Measurements from ENCODE around the gene CAPZB.
A peak's percentile ranks its signal among the peaks of the same experiment; 100 is the strongest.

Gene CAPZB

DNA sequence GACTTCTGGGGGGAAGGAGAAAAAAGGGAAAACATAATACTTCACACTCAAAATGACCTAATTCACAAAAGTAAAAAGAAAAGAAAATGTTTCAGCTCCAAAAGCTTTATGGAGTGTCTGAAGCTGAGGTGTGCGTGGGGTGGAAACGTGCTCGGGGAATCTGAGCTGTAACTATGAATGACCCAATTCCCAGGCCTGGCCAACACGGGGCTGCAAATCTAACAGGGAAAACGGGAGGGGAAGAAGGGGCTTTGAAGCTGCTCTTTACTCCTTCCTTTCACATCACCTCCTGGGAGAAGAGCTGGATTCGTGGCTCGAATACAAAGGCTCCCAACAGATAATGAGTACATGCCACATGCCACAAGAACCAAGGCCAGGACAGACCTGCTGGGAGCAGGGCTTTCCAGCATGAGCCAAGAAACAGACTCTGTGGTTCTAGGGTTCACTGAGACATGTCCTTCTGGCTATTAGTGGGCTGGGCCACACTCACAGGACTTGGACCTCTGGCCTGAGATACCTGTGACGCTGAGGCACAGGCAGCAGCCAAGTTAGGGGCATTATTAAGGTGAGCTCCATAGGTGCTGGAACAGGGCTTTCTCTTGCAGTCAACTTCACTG lies 121.7 kb downstream of the CAPZB start:
- DNase-seq, result no peak

DNA sequence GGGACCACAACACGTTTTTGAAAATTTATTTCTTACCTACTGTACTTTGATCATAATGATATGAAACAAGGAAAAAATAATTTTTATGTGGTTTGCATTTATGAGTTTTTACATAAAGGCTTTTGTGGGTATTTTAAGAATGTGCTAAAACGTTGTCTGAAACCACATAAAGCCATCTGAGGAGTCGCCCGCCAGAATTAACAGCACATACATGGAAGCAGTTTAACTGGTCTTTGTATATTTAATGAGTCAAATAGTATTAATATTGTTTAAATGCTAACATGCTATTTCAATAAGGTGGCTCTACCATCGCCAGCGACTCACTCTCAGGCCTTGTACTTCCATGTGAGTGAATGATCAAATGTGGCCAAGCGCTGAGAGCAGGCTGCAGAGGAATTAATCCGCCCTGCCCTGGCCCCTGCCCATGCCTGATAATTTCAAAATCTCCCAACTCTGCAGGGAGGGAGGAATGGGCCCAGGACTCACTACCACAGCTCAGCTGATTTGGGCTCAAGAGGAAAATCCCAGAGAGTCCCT lies 123.7 kb downstream of the CAPZB start:
- no peak for DNase-seq

GRCh38 chr1:19360843-19361610 lies 124.3 kb downstream of the CAPZB start:
- DNase-seq, result no peak

DNA sequence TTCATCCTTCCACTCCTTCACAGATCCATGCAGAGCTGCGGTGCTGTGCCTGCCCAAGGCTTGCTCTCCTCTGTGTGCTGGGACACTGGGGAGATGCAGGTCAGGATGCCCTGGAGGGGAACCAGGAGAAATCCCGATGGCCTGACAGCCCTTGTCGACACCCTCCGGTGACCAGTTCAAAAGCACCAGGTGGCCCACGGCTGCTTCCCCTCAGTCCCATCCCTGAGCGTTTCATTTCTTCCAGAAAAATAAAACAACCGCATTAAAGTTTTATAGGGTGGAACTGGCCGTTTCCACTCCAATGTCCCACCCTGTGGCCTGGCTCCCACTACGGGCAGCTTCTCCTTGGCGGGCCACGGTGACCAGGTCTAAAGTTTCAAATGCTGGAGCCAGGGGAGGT lies 124.9 kb downstream of the CAPZB start:
- no peak for DNase-seq

- no peak for DNase-seq
Measured at GRCh38 chr1:19360016-19360415, 125.3 kb downstream of the CAPZB start.

GRCh38 chr1:19359357-19359756 lies 126.0 kb downstream of the CAPZB start:
- DNase-seq, result no peak

GRCh38 chr1:19358710-19359109 lies 126.6 kb downstream of the CAPZB start:
- no peak for DNase-seq

DNA sequence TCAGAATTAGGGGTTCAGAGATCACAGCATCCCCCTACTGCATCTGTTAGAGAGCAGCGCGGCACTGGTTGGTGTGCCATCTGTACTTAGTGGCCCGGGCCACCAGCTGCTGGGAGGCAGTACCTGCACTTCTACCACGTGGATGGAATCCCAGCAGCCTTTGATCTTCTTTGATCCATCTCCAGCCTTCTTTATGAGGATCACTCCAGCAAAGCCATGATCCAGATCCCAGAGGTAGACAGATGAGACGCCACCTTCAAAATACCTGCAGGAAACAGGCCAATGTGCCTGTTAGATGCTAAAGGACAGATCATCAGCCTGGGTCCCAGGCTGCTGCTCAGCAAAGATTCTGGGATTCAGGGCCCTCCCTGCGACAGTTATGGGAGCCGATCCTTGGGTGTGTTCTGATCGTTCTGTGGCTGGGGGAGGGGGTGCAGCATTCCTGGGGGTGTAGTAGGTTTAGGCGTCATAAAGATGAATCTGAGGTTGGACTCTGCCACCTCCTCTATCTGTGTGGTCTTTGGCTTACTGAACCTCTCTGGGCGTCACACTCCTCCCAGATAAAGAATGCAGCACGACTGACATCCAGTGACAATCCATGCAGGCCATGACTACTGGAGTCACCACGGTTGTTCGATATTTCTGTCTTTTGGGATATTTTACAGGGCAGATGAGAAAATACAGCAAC lies 127.9 kb downstream of the CAPZB start:
- no peak for DNase-seq

GRCh38 chr1:19356266-19356665 lies 129.1 kb downstream of the CAPZB start:
- no peak for DNase-seq

DNA sequence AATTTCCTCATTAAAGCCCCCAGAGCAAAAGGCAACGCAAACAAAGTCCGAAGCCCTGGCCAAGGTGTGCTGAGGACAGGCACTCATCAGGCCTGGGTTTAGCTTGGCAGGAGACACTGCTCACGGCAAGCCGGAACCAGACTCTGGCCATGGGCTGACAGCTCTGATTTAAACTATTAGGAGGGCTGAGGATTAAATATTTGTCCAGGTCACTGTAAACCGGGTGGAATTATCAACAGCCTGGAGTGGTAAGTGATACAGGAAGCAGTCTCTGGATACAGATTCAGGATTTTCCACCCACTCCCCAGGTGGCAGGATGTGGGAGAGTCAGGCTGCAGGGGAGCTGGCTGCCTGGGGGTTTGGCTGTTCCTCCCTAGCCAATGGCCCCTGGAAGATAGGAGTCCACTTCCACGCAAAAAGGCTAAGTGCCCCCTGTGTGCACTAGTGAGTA lies 130.8 kb downstream of the CAPZB start:
- DNase-seq, result no peak

DNA sequence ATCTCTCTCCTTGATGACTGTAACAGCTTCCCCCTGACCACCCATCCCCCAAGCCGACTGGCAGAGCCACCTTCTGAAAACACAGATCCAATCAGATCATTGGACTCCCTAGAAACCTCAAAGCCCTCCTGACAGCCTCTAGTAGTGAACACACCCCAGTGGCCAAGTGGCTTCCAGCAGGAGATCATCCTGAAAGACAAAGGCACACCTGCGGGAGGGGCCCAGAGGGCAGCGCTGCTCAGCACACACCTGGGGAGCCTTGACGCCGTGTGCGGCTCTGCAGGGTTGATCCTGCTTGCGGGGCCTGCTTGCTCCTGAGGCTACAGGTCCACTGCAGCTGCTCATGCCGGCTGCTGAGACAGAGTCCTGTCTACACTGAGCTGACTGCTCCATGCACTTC lies 131.7 kb downstream of the CAPZB start:
- no peak for DNase-seq

- DNase-seq, result no peak
Measured at GRCh38 chr1:19352839-19353238, 132.5 kb downstream of the CAPZB start.

DNA sequence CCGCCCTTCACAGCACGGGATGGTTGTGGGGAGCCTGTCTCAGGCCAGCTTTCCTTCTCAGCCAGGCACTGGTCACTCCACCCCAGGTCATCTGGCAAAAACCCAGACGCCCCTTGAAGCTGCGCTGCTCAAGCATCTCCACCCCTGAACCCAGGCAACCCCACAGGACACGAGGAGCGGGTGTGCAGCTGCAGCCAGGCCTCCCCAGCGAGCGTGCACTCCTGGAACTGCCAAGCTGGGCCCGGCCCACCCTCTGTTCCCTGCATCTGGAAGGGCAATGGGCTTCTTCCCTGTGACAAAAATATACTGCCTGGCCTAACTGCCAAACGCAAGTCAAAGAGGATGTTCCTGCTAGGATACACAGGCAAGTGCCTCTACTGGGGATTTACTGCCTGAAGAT lies 133.5 kb downstream of the CAPZB start:
- no peak for DNase-seq

DNA sequence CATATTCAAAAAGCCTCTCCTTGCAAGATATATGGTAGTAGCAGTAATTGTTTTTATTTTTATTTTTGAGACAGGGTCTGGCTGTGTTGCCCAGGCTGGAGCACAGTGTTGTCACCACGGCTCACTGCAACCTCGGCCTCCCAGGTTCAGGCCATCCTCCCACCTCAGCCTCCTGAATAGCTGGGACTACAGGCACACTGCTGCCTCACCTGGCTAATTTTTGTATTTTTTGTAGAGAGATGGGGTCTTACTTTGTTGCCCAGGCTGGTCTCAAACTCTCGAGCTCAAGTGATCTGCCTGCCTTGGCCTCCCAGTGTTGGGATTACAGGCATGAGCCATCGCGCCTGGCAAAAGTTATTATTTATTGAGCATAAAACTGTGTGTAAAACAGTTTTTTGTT lies 134.8 kb downstream of the CAPZB start:
- DNase-seq, result no peak

DNA sequence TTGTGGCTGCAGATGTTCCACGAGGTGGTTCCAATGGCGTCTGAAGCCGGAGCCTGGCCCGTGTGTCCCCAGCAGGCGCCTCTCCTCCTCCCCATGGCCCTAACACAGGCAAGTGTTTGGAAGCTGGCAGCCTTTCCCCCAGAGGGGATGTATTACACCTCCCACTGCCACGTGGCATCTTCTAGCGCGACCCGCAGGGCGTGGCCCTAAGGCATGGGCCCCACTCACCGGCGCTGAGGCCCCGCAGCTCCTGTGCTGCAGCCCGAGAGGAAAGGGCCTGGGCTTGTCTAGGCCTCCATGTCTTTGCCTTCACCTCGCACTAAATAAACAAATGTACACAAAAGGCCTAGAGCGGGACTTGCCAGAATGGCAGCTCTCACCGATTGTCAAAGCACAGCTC lies 135.3 kb downstream of the CAPZB start:
- no peak for DNase-seq

DNA sequence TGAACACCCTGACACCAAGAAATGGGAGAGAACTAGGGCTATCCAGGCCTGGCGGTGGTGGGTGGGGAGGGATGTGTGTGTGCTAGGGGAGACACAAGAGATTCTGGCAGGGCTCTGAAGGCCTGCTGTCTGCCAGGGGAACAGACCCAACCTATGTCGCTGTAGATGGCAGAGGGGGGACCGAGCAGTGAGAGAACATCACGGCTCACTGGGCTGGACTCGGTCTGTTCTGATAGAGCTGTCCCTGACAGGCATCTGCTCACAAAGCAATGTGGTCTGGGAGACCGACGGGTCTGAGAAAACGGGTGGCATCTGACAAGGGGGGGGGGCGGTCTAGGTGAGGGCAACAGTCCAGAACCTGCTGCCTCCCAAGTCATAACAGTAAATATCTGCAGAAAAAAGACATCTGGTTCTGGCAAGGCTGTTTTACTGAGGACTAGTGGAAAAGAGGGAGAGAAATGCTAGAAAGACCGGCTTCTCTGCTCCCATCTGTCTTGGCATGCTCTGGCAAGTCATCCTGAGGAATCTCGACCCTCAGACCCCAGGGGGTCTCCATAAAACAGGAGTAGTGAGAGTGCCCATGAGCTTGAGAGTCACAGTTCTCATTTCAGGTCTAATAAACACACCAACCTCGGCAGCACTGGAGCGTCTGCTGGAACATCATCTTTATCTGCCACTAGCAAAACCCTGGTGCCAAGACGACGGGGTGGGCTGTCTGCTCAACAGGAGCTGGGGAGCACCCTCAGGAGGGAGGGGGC lies 136.7 kb downstream of the CAPZB start:
- DNase-seq, result peak; percentile 15

GRCh38 chr1:19347533-19348172 lies 137.7 kb downstream of the CAPZB start:
- no peak for DNase-seq

GRCh38 chr1:19346026-19346425 lies 139.3 kb downstream of the CAPZB start:
- no peak for DNase-seq

DNA sequence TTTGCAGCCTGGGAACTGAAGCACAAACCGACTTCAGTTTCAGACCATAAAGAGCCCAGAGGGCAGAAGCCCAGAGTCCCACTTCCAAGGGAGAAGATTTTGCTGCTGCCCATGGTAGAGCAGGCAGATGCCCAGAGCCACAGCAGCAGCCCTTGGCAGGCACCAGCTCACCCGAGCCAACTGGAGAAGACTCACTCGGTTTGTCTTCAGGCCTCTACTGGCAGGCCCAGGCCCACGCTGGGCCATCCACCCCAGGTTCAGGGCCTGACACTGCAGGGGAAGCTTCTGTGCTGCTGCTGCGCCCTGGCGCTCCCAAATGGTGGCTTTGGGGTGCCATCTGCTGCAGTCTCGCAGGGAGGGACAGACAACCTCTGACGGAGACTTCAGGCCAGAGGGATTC lies 139.9 kb downstream of the CAPZB start:
- no peak for DNase-seq

DNA sequence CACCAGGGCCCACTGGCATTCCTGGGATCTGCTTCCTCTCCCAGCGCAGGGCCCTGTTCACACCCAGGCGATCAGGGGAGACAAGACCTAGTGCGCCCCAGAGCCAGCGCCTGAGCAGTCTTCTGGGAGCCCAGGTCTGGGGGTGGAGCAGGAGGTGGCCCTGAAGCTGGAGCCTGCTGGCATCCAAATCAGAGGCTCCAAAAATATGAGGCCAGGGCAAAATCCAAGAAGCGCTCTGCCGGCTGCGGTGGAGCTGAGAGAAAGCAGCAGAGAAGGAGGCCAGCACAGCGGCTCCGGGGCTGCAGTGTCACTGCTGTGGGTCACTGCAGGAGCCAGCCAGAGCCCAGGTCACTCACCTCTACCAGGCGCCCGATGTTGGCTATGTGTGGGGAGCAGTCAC lies 140.5 kb downstream of the CAPZB start:
- no peak for DNase-seq

GRCh38 chr1:19344372-19344810 lies 140.9 kb downstream of the CAPZB start:
- peak; percentile 46 for DNase-seq

GRCh38 chr1:19343617-19344350 lies 141.6 kb downstream of the CAPZB start:
- no peak for DNase-seq

All from NCI-H1694 (cell line).